Measurements from ENCODE around the gene LRMDA.

Gene LRMDA

GRCh38 chr10:75575940-75576339 is 144.5 kb downstream of the LRMDA start:
- no peaks in the 10 kb centered on the region for H3K27me3 ChIP-seq (ENCODE audit: control insufficient read depth, insufficient read depth, low read length)
- no peaks in the 10 kb centered on the region for H3K36me3 ChIP-seq (ENCODE audit: control insufficient read depth, insufficient read depth, low read length)
- no peak for DNase-seq (ENCODE audit: low read depth, low spot score)
- H3K9me3 ChIP-seq (ENCODE audit: control insufficient read depth, insufficient read depth, low read length): no peaks in the 10 kb centered on the region
- WGBS (ENCODE audit: insufficient coverage, insufficient read length): no CpG with 5 or more reads among the region's 4 CpGs
- H3K27ac ChIP-seq (ENCODE audit: low read length): no peak overlapping the region
- H3K4me3 ChIP-seq (ENCODE audit: low read length): no peak overlapping the region
- no peaks in the 10 kb centered on the region for H3K4me1 ChIP-seq (ENCODE audit: control insufficient read depth, insufficient read depth, low read length)

GRCh38 chr10:75582102-75582501 is 150.7 kb downstream of the LRMDA start:
- H3K4me3 ChIP-seq (ENCODE audit: low read length): no peak overlapping the region
- no peaks in the 10 kb centered on the region for H3K36me3 ChIP-seq (ENCODE audit: control insufficient read depth, insufficient read depth, low read length)
- H3K9me3 ChIP-seq (ENCODE audit: control insufficient read depth, insufficient read depth, low read length): no peaks in the 10 kb centered on the region
- no peak overlapping the region for H3K27ac ChIP-seq (ENCODE audit: low read length)
- WGBS (ENCODE audit: insufficient coverage, insufficient read length): no CpG with 5 or more reads among the region's 1 CpG
- no peak for DNase-seq (ENCODE audit: low read depth, low spot score)
- no peaks in the 10 kb centered on the region for H3K4me1 ChIP-seq (ENCODE audit: control insufficient read depth, insufficient read depth, low read length)
- no peaks in the 10 kb centered on the region for H3K27me3 ChIP-seq (ENCODE audit: control insufficient read depth, insufficient read depth, low read length)

GRCh38 chr10:75585294-75585693 is 153.9 kb downstream of the LRMDA start:
- WGBS (ENCODE audit: insufficient coverage, insufficient read length): no CpG with 5 or more reads among the region's 1 CpG
- H3K4me3 ChIP-seq (ENCODE audit: low read length): no peak overlapping the region

GRCh38 chr10:75586814-75587213 is 155.4 kb downstream of the LRMDA start:
- Histone ChIP-seq H3K36me3 (ENCODE audit: control insufficient read depth, insufficient read depth, low read length) (no peaks in the 10 kb centered on the region), H3K27me3 (ENCODE audit: control insufficient read depth, insufficient read depth, low read length) (no peaks in the 10 kb centered on the region), H3K9me3 (ENCODE audit: control insufficient read depth, insufficient read depth, low read length) (no peaks in the 10 kb centered on the region), H3K4me1 (ENCODE audit: control insufficient read depth, insufficient read depth, low read length) (no peaks in the 10 kb centered on the region), H3K4me3 (ENCODE audit: low read length) (no peak overlapping the region), H3K27ac (ENCODE audit: low read length) (no peak overlapping the region)
- DNase-seq (ENCODE audit: low read depth, low spot score): no peak
- no CpG with 5 or more reads among the region's 1 CpG for WGBS (ENCODE audit: insufficient coverage, insufficient read length)

More at GRCh38 chr10:75585294-75585693, 153.9 kb downstream of the LRMDA start:
- Histone ChIP-seq H3K4me1 (ENCODE audit: control insufficient read depth, insufficient read depth, low read length) (no peaks in the 10 kb centered on the region), H3K36me3 (ENCODE audit: control insufficient read depth, insufficient read depth, low read length) (no peaks in the 10 kb centered on the region), H3K27me3 (ENCODE audit: control insufficient read depth, insufficient read depth, low read length) (no peaks in the 10 kb centered on the region), H3K27ac (ENCODE audit: low read length) (no peak overlapping the region), H3K9me3 (ENCODE audit: control insufficient read depth, insufficient read depth, low read length) (no peaks in the 10 kb centered on the region)
- no peak for DNase-seq (ENCODE audit: low read depth, low spot score)

GRCh38 chr10:75588031-75588430 is 156.6 kb downstream of the LRMDA start:
- no peak for DNase-seq (ENCODE audit: low read depth, low spot score)
- no peaks in the 10 kb centered on the region for H3K36me3 ChIP-seq (ENCODE audit: control insufficient read depth, insufficient read depth, low read length)
- H3K27me3 ChIP-seq (ENCODE audit: control insufficient read depth, insufficient read depth, low read length): no peaks in the 10 kb centered on the region
- no CpG with 5 or more reads among the region's 1 CpG for WGBS (ENCODE audit: insufficient coverage, insufficient read length)
- H3K4me3 ChIP-seq (ENCODE audit: low read length): no peak overlapping the region
- H3K4me1 ChIP-seq (ENCODE audit: control insufficient read depth, insufficient read depth, low read length): no peaks in the 10 kb centered on the region
- no peaks in the 10 kb centered on the region for H3K9me3 ChIP-seq (ENCODE audit: control insufficient read depth, insufficient read depth, low read length)
- no peak overlapping the region for H3K27ac ChIP-seq (ENCODE audit: low read length)

GRCh38 chr10:75589895-75590654 is 158.7 kb downstream of the LRMDA start:
- Histone ChIP-seq H3K9me3 (ENCODE audit: control insufficient read depth, insufficient read depth, low read length) (no peaks in the 10 kb centered on the region), H3K27ac (ENCODE audit: low read length) (no peak overlapping the region)

GRCh38 chr10:75592151-75592787 is 160.8 kb downstream of the LRMDA start:
- Histone ChIP-seq H3K27ac (ENCODE audit: low read length) (no peak overlapping the region), H3K4me1 (ENCODE audit: control insufficient read depth, insufficient read depth, low read length) (no peaks in the 10 kb centered on the region), H3K9me3 (ENCODE audit: control insufficient read depth, insufficient read depth, low read length) (no peaks in the 10 kb centered on the region), H3K4me3 (ENCODE audit: low read length) (no peak overlapping the region), H3K36me3 (ENCODE audit: control insufficient read depth, insufficient read depth, low read length) (no peaks in the 10 kb centered on the region), H3K27me3 (ENCODE audit: control insufficient read depth, insufficient read depth, low read length) (no peaks in the 10 kb centered on the region; the same call in 1 of the 2 replicates)
- no CpG with 5 or more reads among the region's 31 CpGs for WGBS (ENCODE audit: insufficient coverage, insufficient read length)
- DNase-seq (ENCODE audit: low read depth, low spot score): no peak

More at GRCh38 chr10:75589895-75590654, 158.7 kb downstream of the LRMDA start:
- WGBS (ENCODE audit: insufficient coverage, insufficient read length): no CpG with 5 or more reads among the region's 3 CpGs
- Histone ChIP-seq H3K4me1 (ENCODE audit: control insufficient read depth, insufficient read depth, low read length) (no peaks in the 10 kb centered on the region), H3K27me3 (ENCODE audit: control insufficient read depth, insufficient read depth, low read length) (no peaks in the 10 kb centered on the region), H3K4me3 (ENCODE audit: low read length) (no peak overlapping the region), H3K36me3 (ENCODE audit: control insufficient read depth, insufficient read depth, low read length) (no peaks in the 10 kb centered on the region)
- DNase-seq (ENCODE audit: low read depth, low spot score): no peak

- Histone ChIP-seq H3K4me3 (ENCODE audit: low read length) (no peak overlapping the region), H3K27ac (ENCODE audit: low read length) (no peak overlapping the region), H3K9me3 (ENCODE audit: control insufficient read depth, insufficient read depth, low read length) (no peaks in the 10 kb centered on the region), H3K36me3 (ENCODE audit: control insufficient read depth, insufficient read depth, low read length) (no peaks in the 10 kb centered on the region), H3K27me3 (ENCODE audit: control insufficient read depth, insufficient read depth, low read length) (no peaks in the 10 kb centered on the region; the same call in 1 of the 2 replicates), H3K4me1 (ENCODE audit: control insufficient read depth, insufficient read depth, low read length) (no peaks in the 10 kb centered on the region)
- no peak for DNase-seq (ENCODE audit: low read depth, low spot score)
- WGBS (ENCODE audit: insufficient coverage, insufficient read length): no CpG with 5 or more reads among the region's 8 CpGs
These were observed 161.6 kb downstream of the LRMDA start for GRCh38 chr10:75592791-75593643.

- Histone ChIP-seq H3K36me3 (ENCODE audit: control insufficient read depth, insufficient read depth, low read length) (no peaks in the 10 kb centered on the region), H3K9me3 (ENCODE audit: control insufficient read depth, insufficient read depth, low read length) (no peaks in the 10 kb centered on the region), H3K27ac (ENCODE audit: low read length) (no peak overlapping the region), H3K4me3 (ENCODE audit: low read length) (no peak overlapping the region), H3K4me1 (ENCODE audit: control insufficient read depth, insufficient read depth, low read length) (no peaks in the 10 kb centered on the region), H3K27me3 (ENCODE audit: control insufficient read depth, insufficient read depth, low read length) (peaks cover 3% of the 10 kb centered on the region; the same call in 1 of the 2 replicates)
- no peak for DNase-seq (ENCODE audit: low read depth, low spot score)
- no CpG with 5 or more reads among the region's 14 CpGs for WGBS (ENCODE audit: insufficient coverage, insufficient read length)
These were observed 162.5 kb downstream of the LRMDA start for GRCh38 chr10:75593692-75594556.

Measured in iPS DF 6.9 (cell line).